ENCODE results near the gene ATRIP.
"Not testable (repeated sequence)": the region's sequence is repeated elsewhere in the genome, so short reads cannot be mapped to it uniquely, and the experiment has no call there.

Gene ATRIP

DNA sequence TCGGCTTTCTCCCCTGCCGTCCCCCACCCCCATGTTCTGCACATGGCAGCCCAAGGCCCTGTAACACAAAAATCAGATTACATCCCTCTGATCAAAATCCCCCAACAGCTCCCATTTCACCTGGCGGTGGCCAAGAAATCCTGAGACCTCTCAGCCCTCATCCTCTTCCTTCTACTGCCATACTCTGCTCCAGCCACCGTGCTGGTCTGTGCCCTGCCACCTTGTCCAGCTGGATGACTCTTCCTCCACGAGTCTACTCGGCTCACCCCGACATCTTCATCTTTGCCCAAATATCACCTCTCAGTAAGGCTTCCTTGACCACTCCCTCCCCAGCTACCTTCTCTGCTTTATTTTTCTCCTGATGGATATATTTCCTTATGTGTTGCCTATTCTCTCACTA is 9.7 kb upstream of the ATRIP start:
- no peak for DNase-seq (ENCODE audit: low read depth in 2 of 2)

- no peak for DNase-seq (ENCODE audit: low read depth in 2 of 2)
Measured at GRCh38 chr3:48437812-48438211, 8.7 kb upstream of the ATRIP start.

DNA sequence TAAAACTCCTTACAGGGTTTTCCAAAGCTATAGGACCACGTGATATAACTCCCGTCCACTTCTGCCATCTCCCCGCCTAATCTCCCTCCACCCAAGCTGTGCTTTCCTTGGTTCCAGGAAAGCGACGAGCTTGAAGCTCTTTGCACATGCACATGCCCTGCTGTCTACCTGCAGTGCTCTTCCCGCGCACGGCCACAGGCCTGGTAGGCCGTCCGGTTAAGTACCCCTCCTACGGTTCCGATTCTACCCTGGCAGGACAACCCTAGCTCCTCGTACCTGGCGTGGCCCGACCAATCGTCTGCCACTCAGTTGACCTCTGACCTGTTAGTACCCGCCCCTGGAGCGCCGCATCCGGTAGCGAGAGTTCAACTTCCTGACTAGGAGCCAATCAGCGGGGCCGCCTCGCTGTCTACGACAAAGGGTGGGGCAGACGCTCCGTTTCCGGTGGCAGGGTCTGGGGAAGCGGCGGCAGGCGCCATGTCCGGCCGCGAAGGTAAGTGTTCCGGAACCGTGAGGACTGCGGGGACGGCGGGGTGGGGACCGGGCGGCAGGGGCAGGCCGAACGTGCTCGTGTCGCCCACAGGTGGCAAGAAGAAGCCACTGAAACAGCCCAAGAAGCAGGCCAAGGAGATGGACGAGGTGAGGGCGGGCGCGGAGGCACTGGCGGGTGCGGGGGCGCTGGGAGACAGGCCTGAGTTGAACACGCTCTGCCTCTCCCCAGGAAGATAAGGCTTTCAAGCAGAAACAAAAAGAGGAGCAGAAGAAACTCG is 6.5 kb upstream of the ATRIP start, which contains the start of the genes CCDC51 and TMA7:
TSS of gene CCDC51 (minus strand) at position 300 of the 770 bp plus-strand sequence. CDS start 4,991 bp downstream, outside the sequence.
TSS of gene TMA7 (plus strand) at position 438 of the 770 bp plus-strand sequence. CDS start at position 478, 40 bp downstream.
- DNase-seq (ENCODE audit: low read depth in 2 of 2), result peak; percentile 97 to 98

DNA sequence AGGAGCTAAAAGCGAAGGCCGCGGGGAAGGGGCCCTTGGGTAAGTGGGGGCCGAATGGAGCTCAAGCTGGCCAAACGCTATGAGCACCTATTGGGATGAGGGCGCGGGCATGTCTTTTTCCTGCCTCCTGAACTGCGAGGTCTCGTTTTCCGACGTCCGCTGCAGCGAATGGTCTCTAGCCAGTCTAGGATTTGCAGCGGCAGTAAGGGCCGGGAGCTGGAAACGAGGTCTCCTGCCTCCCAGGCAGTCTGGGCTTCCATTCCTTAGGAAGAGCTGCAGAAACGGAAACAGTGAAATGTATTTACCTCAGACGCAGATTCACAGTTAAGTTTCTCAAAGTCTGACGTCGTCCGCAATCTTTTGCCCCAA is 6.0 kb upstream of the ATRIP start:
- no peak for DNase-seq (ENCODE audit: low read depth in 2 of 2)

DNA sequence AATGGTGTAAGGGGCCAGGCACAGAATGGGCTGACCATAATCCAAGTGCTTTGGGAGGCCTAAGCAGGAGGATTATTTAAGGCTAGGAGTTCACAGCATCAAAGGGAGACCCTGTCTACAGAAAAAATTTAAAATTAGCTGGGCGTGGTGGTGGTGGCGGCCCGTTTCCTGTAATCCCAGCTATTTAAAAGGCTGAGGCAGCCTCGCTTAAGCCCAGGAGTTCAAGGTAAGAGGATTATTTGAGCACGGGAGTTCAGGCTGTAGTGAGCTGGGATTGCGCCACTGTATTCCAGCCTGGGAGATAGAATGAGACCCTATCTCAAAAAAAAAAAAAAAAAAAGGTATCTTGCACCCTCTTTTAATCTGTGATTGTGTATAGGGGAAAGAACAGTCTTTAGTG is 4.6 kb upstream of the ATRIP start:
- DNase-seq (ENCODE audit: low read depth in 2 of 2), result no peak

GRCh38 chr3:48445277-48445882 is 1.2 kb upstream of the ATRIP start:
- DNase-seq (ENCODE audit: low read depth in 2 of 2), result no peak

- DNase-seq (ENCODE audit: low read depth in 2 of 2), result no peak
Measured at GRCh38 chr3:48446043-48446424, 503 bp upstream of the ATRIP start.

DNA sequence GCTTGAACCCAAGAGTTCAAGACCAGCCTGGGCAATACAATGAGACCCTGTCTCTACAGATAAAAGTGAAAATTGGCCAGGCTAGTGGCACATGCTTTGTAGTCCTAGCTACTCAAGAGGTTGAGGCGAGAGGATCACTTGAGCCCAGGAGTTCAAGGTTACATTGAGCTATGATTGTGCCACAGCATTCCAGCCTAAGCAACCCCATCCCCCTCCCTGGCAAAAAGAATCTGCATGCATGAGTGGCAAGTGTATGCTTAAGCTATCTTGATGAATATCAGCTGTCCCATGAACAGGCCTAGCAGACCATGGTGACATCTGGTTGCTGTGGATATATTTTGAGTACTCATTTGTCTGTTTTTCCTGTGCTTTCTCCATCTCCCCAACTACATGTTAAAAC is 4.7 kb downstream of the ATRIP start:
- DNase-seq (ENCODE audit: low read depth in 2 of 2), result no peak

DNA sequence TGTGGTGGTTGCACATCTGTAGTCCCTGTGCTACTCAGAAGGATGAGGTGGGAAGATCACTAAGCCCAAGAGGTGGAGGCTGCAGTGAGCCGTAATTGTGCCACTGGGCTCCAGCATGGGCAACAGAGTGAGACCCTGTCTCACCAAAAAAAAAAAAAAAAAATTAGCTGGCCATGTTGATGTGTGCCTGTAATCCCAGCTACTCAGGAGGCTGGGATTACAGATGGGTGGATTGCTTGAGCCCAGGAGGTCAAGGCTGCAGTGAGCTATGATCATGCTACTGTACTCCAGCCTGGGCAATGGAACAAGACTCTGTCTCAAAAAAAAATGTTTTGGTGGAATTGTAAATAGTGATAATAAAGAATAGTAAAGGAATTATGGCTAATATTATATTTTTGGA is 9.9 kb downstream of the ATRIP start:
- DNase-seq (ENCODE audit: low read depth in 2 of 2), result no peak

DNA sequence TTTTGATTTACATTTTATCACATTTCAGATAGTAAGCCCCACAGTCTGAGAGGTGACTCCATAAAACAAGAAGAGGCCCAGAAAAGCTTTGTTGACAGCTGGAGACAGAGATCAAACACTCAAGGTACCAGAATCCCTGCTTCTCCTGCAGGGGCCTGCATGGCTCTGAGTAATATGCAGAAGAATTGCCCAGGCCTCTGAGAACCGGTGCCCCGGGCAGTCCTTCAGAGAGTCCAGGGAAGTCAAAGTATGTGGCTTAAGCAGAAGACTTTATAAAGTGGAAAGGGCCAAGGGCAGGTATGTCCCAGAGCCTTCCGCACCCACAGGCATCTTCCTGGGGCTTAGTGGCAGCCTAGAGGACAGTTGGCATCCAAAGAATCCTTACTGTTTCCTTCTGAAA is 12.8 kb downstream of the ATRIP start:
- DNase-seq (ENCODE audit: low read depth in 2 of 2), result no peak

GRCh38 chr3:48459773-48460516 is 13.4 kb downstream of the ATRIP start:
- no peak for DNase-seq (ENCODE audit: low read depth in 2 of 2)

GRCh38 chr3:48460517-48460902 is 14.0 kb downstream of the ATRIP start:
- DNase-seq (ENCODE audit: low read depth in 2 of 2), result no peak

- DNase-seq (ENCODE audit: low read depth in 2 of 2), result not testable (repeated sequence)
Measured at GRCh38 chr3:48461767-48462166, 15.2 kb downstream of the ATRIP start.

GRCh38 chr3:48463703-48464102 is 17.2 kb downstream of the ATRIP start:
- DNase-seq (ENCODE audit: low read depth in 2 of 2), result no peak

- no peak for DNase-seq (ENCODE audit: low read depth in 2 of 2)
Measured at GRCh38 chr3:48464713-48465221, 18.2 kb downstream of the ATRIP start.

- DNase-seq (ENCODE audit: low read depth in 2 of 2), result no peak
Measured at GRCh38 chr3:48465237-48465530, 18.6 kb downstream of the ATRIP start.

DNA sequence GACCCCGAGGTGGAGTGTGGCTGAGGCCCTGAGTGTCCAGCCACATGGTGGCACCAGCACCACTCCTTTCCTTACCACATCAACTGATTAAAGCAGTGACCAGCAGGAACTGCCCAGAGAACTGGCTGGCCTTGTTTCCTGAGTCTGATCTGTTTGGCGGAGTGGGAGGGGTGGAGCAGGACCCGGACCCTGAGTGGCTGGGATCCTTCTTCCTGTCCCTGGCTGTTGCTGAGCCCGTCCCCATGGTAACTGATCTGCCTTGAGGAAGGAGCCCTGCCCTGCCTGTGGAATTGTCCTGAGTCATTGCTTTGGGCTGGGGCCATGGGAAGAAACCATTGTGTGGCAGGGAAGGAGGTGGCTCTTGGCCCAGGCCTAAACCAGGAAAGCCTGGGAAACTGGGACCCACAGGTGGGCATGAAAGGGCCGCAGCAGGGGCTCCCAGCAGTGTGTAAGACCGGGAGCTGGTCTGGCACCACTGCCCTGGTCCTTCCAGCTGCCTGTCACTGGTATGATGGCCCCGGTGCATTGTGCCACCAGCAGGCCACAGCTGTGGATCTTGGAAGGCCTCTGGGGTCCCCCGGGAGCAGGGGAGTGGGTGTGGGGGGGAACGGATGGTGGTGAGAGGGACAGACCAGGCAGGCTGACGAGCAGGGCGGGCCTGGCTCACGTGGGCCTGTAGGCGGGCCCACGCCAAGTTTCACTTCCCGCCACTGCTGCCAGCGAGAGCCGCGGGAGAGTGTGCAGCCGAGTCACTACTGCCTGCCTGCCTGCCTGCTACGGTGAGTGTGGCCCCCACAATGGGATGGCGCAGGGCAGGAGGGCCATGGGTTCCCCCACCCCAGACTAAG is 19.2 kb downstream of the ATRIP start:
- DNase-seq (ENCODE audit: low read depth in 2 of 2), result peak; percentile 51 to 69

DNA sequence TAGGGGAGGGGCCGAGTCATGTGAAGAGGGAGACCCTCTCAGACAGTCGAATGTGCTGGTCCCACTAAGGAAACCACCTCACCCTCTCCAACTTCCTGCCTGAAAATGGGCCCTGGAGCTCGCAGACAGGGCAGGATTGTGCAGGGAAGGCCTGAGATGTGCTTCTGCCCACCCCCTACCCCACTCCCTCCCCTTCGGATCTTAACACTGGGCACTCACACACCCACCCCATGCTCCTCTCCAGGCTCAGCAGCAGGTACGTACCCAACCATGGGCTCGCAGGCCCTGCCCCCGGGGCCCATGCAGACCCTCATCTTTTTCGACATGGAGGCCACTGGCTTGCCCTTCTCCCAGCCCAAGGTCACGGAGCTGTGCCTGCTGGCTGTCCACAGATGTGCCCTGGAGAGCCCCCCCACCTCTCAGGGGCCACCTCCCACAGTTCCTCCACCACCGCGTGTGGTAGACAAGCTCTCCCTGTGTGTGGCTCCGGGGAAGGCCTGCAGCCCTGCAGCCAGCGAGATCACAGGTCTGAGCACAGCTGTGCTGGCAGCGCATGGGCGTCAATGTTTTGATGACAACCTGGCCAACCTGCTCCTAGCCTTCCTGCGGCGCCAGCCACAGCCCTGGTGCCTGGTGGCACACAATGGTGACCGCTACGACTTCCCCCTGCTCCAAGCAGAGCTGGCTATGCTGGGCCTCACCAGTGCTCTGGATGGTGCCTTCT is 20.0 kb downstream of the ATRIP start:
- DNase-seq (ENCODE audit: low read depth in 2 of 2), result no peak

GRCh38 chr3:48467110-48467454 is 20.5 kb downstream of the ATRIP start:
- DNase-seq (ENCODE audit: low read depth in 2 of 2), result no peak

DNA sequence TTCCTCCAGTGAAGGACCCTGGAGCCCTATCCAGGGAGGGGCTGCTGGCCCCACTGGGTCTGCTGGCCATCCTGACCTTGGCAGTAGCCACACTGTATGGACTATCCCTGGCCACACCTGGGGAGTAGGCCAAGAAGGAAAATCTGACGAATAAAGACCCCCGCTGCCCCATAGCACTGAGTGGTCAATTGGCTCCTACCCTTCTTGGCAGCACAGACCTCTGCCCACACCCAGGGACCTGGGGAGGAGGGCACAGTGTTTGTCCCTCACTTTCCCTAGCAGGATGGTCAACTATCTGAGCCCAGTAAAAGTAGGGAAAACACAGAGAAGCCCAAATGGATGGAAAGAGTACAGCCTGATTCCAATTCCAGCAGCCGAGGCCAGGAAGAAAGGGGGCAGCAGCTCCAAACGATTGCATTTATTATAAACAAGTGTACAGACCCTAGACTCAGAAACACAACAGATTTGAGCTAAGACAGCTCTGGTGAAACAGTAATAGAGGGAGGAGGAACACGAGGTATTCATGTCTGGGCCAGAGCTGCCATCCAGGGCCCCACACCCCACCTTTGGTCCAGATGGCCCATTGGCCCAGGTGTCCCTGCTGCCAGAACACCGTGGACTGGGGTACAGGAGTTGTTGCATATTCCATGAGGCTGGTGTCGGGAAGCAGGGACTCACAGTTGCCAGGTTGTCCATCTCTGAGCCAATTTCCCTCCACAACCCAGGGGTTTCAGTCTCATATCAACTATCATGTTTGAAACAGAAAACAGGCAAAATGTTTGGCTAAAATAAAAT is 21.1 kb downstream of the ATRIP start:
- DNase-seq (ENCODE audit: low read depth in 2 of 2), result no peak

All from activated CD8-positive, alpha-beta memory T cell treated with anti-CD3 and anti-CD28 coated beads for 4 hours (primary cell).